GM23248 (cell line): ENCODE data around the gene SLC7A10.

Source experiments
- EZH2 ChIP-seq: fragments of 200-600 bp; sonication (generic); IDR thresholded peaks from 2 replicates; pipeline ENCODE4 v1.6.1; 2018; ENCODE audit warnings: antibody characterized with exemption, mild to moderate bottlenecking; ENCODE audit not compliant: insufficient read depth, poor library complexity, severe bottlenecking
- EZH2phosphoT487 ChIP-seq: fragments of 200-600 bp; sonication (generic); IDR thresholded peaks from 2 replicates; pipeline ENCODE4 v1.6.1; 2018; ENCODE audit warnings: antibody characterized with exemption, moderate library complexity, mild to moderate bottlenecking, low read depth; ENCODE audit not compliant: insufficient read depth

DNA sequence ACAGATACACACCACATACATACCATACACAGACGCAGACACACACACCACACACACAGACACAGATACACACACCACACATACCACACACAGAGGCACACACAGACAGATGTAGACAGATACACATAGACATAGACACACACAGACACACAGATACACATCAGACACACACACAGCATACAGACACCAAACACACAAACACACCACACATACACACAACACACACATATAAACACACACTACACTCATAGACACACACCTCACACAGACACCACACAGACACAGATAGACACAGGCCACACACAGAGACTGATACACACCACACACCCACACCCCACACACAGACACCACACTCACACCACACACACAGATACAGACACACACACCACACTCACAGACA is 24.9 kb upstream of the SLC7A10 start:
- TF ChIP-seq EZH2 (no peak), EZH2phosphoT487 (no peak)
